ENCODE measurements around the gene KBTBD4.
"Not testable (repeated sequence)": the region's sequence is repeated elsewhere in the genome, so short reads cannot be mapped to it uniquely, and the experiment has no call there.

The KBTBD4 gene

DNA sequence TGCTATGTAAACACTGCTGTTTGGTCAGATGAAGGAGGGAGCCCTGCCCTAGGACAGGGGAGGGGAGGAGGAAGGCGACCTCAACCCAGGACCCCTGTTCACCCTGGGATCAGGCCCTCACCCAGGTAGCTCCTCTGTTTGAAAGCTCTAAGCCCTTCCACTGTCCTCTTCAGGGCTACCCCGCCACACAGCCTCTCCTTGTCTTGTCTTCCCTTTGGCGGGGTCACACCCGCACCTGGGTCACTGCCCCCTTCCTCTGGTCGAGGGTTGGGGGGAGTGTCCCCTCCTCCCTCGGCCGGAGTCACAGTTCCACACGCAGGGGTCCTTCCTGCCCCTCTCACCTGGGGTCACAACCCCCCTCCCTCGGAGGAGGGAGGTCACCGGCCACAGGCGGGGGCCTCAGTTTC, 13.8 kb downstream of the KBTBD4 start:
- DNase-seq (ENCODE audit: low read depth) = no peak
- peak overlapping the region; percentile 83 for H3K4me3 ChIP-seq (ENCODE audit: control insufficient read depth, low read depth, low read length)
- TF ChIP-seq, protein P1, sequence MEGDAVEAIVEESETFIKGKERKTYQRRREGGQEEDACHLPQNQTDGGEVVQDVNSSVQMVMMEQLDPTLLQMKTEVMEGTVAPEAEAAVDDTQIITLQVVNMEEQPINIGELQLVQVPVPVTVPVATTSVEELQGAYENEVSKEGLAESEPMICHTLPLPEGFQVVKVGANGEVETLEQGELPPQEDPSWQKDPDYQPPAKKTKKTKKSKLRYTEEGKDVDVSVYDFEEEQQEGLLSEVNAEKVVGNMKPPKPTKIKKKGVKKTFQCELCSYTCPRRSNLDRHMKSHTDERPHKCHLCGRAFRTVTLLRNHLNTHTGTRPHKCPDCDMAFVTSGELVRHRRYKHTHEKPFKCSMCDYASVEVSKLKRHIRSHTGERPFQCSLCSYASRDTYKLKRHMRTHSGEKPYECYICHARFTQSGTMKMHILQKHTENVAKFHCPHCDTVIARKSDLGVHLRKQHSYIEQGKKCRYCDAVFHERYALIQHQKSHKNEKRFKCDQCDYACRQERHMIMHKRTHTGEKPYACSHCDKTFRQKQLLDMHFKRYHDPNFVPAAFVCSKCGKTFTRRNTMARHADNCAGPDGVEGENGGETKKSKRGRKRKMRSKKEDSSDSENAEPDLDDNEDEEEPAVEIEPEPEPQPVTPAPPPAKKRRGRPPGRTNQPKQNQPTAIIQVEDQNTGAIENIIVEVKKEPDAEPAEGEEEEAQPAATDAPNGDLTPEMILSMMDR (conservative IDR thresholded peaks at IDR 0.05; ENCODE audit: control insufficient read depth, insufficient read depth, low read depth, low read length) = no peak

- DNase-seq (ENCODE audit: low read depth); H3K4me3 ChIP-seq (ENCODE audit: control insufficient read depth, low read depth, low read length): not testable (repeated sequence)
Observed at GRCh38 chr11:47564366-47564765, 14.4 kb downstream of the KBTBD4 start.

- DNase-seq (ENCODE audit: low read depth); H3K4me3 ChIP-seq (ENCODE audit: control insufficient read depth, low read depth, low read length): not testable (repeated sequence)
Observed at GRCh38 chr11:47562393-47562792, 16.4 kb downstream of the KBTBD4 start.

DNA sequence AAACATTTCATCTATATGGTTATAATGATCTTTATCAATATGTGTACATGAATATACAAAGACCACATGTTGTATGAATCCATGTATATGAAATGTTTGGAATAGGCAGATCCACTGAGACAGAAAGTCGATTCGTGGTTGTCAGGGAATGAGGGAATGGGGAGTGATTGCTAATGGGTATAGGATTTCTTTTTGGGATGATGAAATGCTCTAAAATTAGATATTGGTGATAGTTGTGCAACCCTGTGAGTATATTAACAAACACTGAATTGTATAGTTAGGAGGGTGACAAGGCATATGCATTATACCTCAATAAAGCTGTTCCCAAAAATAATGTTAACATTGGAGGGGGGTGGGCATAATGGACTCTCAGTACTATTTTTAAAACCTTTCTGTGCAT, 18.3 kb downstream of the KBTBD4 start:
- peak; percentile 58 for DNase-seq (ENCODE audit: low read depth)
- H3K4me3 ChIP-seq (ENCODE audit: control insufficient read depth, low read depth, low read length) = no peak overlapping the region
- TF ChIP-seq, protein P1 (conservative IDR thresholded peaks at IDR 0.05; ENCODE audit: control insufficient read depth, insufficient read depth, low read depth, low read length) = no peak

DNA sequence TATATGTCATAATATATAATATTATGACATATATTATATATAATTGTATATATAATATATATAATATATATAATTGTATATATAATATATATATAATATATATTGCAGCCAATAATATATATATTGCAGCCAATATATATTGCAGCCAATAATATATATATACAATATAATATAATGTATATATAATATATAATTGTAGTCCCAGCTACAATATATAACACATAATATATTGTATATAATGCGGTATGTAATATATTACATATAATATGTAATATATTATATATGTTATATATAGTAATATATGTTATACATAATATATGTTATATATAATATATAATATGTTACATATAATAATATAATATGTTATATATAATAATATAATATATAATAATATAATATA, 20.1 kb downstream of the KBTBD4 start:
- TF ChIP-seq, protein P1 (conservative IDR thresholded peaks at IDR 0.05; ENCODE audit: control insufficient read depth, insufficient read depth, low read depth, low read length) = no peak
- DNase-seq (ENCODE audit: low read depth) = no peak

DNA sequence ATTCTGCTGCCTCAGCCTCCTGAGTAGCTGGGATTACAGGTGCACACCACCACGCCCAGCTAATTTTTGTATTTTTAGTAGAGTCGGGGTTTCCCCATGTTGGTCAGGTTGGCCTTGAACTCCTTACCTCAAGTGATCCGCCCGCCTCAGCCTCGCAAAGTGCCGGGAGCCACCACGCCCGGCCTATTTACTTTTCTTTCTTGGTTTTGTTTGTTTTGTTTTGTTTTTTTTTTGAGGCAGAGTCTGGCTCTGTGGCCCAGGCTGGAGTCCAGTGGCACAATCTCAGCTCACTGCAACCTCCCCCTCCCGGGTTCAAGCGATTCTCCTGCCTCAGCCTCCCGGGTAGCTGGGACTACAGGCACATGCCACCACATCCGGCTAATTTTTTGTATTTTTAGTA, 21.8 kb downstream of the KBTBD4 start:
- DNase-seq (ENCODE audit: low read depth) = not testable (repeated sequence)

More for the DNA sequence above, 20.1 kb downstream of the KBTBD4 start:
- no peak overlapping the region for H3K4me3 ChIP-seq (ENCODE audit: control insufficient read depth, low read depth, low read length)

GRCh38 chr11:47553406-47553743, 25.4 kb downstream of the KBTBD4 start:
- peak; percentile 45 for DNase-seq (ENCODE audit: low read depth)
- TF ChIP-seq, protein P1 (conservative IDR thresholded peaks at IDR 0.05; ENCODE audit: control insufficient read depth, insufficient read depth, low read depth, low read length) = no peak
- peak overlapping the region; percentile 59 for H3K4me3 ChIP-seq (ENCODE audit: control insufficient read depth, low read depth, low read length)

More for the DNA sequence above, 21.8 kb downstream of the KBTBD4 start:
- not testable (repeated sequence) for H3K4me3 ChIP-seq (ENCODE audit: control insufficient read depth, low read depth, low read length)

GRCh38 chr11:47552566-47553405, 26.0 kb downstream of the KBTBD4 start, which contains the start of gene CELF1:
CELF1 (minus strand) TSS chr11:47553132; CDS start chr11:47499523, 53,609 bp downstream.
- peak; percentile 76 for DNase-seq (ENCODE audit: low read depth)
- H3K4me3 ChIP-seq (ENCODE audit: control insufficient read depth, low read depth, low read length) = peak within 1 kb of the TSS; percentile 96
- TF ChIP-seq, protein P1 (conservative IDR thresholded peaks at IDR 0.05; ENCODE audit: control insufficient read depth, insufficient read depth, low read depth, low read length) = peak; percentile 45
